ENCODE measurements around the gene TMEM201. TPM values are rescaled to one million over a fixed set of nuclear protein-coding genes. Genes with fewer than 3 reads are reported as not detected.
A peak's percentile ranks its signal among the peaks of the same experiment; 100 is the strongest.

Gene TMEM201
- polyA plus RNA-seq, 1 of the 3 experiments (the other 2 are of a cell fraction) = 8.2 TPM

DNA sequence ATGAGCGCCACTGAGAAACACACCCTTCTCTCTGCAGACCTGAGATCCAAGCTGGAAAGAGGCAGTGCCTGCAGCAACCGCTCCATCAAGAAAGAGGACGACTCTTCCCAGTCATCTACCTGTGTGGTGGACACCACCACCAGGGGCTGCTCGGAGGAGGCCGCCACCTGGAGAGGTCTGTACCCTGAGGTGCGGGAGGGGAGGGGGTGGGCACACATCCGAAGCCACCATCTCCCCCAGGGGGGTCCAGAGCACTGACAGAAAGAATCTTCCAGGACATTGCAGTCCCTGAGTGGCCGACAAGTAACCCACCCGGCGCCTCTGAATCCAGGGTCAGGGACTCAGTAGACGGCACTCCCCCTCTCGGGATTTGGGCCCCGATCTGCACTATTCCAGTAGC is 23.0 kb downstream of the TMEM201 start:
- H3K4me2 ChIP-seq = no peak overlapping the region
- 81% methylated on average over 10 of the region's 13 CpGs for WGBS (ENCODE audit: low lambda C conversion rate)
- H4K20me1 ChIP-seq (ENCODE audit: insufficient read depth) = no peaks in the 10 kb centered on the region
- H3K9ac ChIP-seq = no peak overlapping the region
- CTCF ChIA-PET = interaction anchor here (0.8 to 8.1 kb wide), 5 partner anchors 8 to 23 kb away, joined by 3 to 74 read pairs (median 8); partner anchors contain the start of gene TMEM201
- peak overlapping the region in 1 of 2 experiments; percentile 83; a peak in 1 of 4 replicates for H3K27ac ChIP-seq (ENCODE audit: low read depth in 2 of 2, low read length in 1 of 2)
- DNase-seq = no peak
- peaks cover 0 to 42% of the 10 kb centered on the region in 2 experiments; a peak in 1 of 4 replicates for H3K4me1 ChIP-seq (ENCODE audit: control insufficient read depth in 1 of 2, insufficient read depth in 2 of 2, low read depth in 1 of 2, low read length in 1 of 2)
- H3K79me2 ChIP-seq (ENCODE audit: insufficient read depth) = no peaks in the 10 kb centered on the region
- H3K9me2 ChIP-seq = no peaks in the 10 kb centered on the region
- no peaks in the 10 kb centered on the region for H3F3A ChIP-seq (replicated peaks; ENCODE audit: insufficient read depth)
- no peak overlapping the region for H2AFZ ChIP-seq (ENCODE audit: low read depth)
- peaks cover 0 to 8% of the 10 kb centered on the region in 2 experiments for H3K36me3 ChIP-seq (replicated peaks in 1 of 2; ENCODE audit: control insufficient read depth in 1 of 2, insufficient read depth in 2 of 2, low read length in 1 of 2)
- H3K4me3 ChIP-seq (ENCODE audit: low read depth in 2 of 2, low read length in 1 of 2) = no peak overlapping the region
- H3K27me3 ChIP-seq (ENCODE audit: insufficient read depth) = no peaks in the 10 kb centered on the region
- H3K9me3 ChIP-seq = no peaks in the 10 kb centered on the region
- TF ChIP-seq FOXM1 (IDR thresholded peaks at IDR 0.05; ENCODE audit: low read depth) (no peak), JUND (IDR thresholded peaks at IDR 0.05) (no peak), FOXJ3 (CRISPR knock-in tag; IDR thresholded peaks at IDR 0.05) (no peak), MEF2A (IDR thresholded peaks at IDR 0.05; ENCODE audit: borderline replicate concordance, low read depth) (no peak), RCOR1 (IDR thresholded peaks at IDR 0.05; ENCODE audit: low read length) (no peak)
- TF ChIP-seq, protein P1, sequence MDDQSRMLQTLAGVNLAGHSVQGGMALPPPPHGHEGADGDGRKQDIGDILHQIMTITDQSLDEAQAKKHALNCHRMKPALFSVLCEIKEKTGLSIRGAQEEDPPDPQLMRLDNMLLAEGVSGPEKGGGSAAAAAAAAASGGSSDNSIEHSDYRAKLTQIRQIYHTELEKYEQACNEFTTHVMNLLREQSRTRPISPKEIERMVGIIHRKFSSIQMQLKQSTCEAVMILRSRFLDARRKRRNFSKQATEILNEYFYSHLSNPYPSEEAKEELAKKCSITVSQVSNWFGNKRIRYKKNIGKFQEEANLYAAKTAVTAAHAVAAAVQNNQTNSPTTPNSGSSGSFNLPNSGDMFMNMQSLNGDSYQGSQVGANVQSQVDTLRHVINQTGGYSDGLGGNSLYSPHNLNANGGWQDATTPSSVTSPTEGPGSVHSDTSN (IDR thresholded peaks at IDR 0.05) = no peak
- POLR2A ChIA-PET = interaction anchor here (0.7 kb wide), 1 partner anchor 18 kb away, joined by 3 read pairs; no protein-coding TSS in a partner anchor

DNA sequence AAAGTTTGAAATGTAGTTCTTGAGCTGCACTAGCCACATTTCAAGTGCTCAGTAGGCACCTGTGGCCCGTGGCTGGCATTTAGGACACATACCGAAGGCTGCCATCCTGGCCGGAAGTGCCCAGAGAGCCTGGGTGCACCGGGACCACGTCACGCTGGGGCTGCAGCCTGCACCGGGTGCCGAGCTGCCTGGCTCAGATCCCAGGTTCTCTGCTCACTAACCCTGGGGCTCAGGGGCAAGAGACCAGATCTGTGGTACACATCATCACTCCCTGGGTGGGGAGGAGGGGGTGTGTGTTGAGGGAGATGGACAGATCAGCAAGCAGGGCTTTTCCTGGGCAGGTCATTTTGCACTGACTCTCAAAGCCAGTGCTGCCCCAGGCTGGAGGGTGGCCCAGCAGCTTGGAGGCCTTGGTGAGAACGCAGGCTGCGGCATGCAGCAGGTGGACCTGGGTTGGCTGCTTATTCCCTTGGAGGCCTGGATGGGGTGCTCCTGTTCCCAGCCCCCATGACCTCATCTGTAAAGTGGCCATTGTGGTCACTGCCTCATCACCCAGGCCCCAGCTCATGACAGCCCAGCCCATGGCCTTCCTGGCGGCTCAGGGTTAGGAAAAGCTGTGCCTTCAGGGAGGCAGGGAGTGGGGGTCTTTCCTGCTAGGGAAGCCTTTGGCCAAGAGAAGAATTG is 23.6 kb downstream of the TMEM201 start:
- Histone ChIP-seq H2AFZ (ENCODE audit: low read depth) (no peak overlapping the region), H4K20me1 (ENCODE audit: insufficient read depth) (no peaks in the 10 kb centered on the region), H3K9ac (no peak overlapping the region), H3K4me1 (ENCODE audit: control insufficient read depth in 1 of 2, insufficient read depth in 2 of 2, low read depth in 1 of 2, low read length in 1 of 2) (peaks cover 0 to 36% of the 10 kb centered on the region in 2 experiments; a peak in 1 of 4 replicates), H3K9me3 (no peaks in the 10 kb centered on the region), H3K4me2 (no peak overlapping the region), H3K27ac (ENCODE audit: low read depth in 2 of 2, low read length in 1 of 2) (peak overlapping the region in 1 of 2 experiments; percentile 83; a peak in 2 of 4 replicates), H3F3A (replicated peaks; ENCODE audit: insufficient read depth) (no peaks in the 10 kb centered on the region), H3K27me3 (ENCODE audit: insufficient read depth) (no peaks in the 10 kb centered on the region), H3K9me2 (no peaks in the 10 kb centered on the region), H3K4me3 (ENCODE audit: low read depth in 2 of 2, low read length in 1 of 2) (no peak overlapping the region), H3K79me2 (ENCODE audit: insufficient read depth) (no peaks in the 10 kb centered on the region), H3K36me3 (replicated peaks in 1 of 2; ENCODE audit: control insufficient read depth in 1 of 2, insufficient read depth in 2 of 2, low read length in 1 of 2) (peaks cover 0 to 8% of the 10 kb centered on the region in 2 experiments)
- ChIA-PET CTCF (interaction anchor here (0.8 to 8.1 kb wide), 5 partner anchors 9 to 28 kb away, joined by 3 to 74 read pairs (median 8); no protein-coding TSS in a partner anchor), POLR2A (interaction anchor here (0.7 kb wide), 2 partner anchors 19 to 23 kb away, joined by 3 read pairs; no protein-coding TSS in a partner anchor)
- 50% methylated on average over 1 of the region's 11 CpGs for WGBS (ENCODE audit: low lambda C conversion rate)
- peak; percentile 42 for TF ChIP-seq CHD2 (IDR thresholded peaks at IDR 0.05; ENCODE audit: low read length, partially characterized antibody)
- TF ChIP-seq GATA2 (CRISPR knock-in tag; IDR thresholded peaks at IDR 0.05) = peak; percentile 73
- no peak for TF ChIP-seq MEF2A (IDR thresholded peaks at IDR 0.05; ENCODE audit: borderline replicate concordance, low read depth)
- TF ChIP-seq MXI1 (IDR thresholded peaks at IDR 0.05; ENCODE audit: low read depth, low read length) = peak; percentile 66
- TF ChIP-seq SMC3 (IDR thresholded peaks at IDR 0.05; ENCODE audit: low read depth, low read length) = 0 out of 2 replicates have a peak, but pooled peaks have one; percentile 1
- DNase-seq = peak; percentile 93

Data from SK-N-SH (cell line).